ENCODE data around the gene ARHGDIB. TPM values are rescaled to one million over a fixed set of nuclear protein-coding genes. Genes with fewer than 3 reads are reported as not detected.

The ARHGDIB gene
- total RNA-seq, 2 donors from 2014 or later: 40.2 to 65.9 TPM

DNA sequence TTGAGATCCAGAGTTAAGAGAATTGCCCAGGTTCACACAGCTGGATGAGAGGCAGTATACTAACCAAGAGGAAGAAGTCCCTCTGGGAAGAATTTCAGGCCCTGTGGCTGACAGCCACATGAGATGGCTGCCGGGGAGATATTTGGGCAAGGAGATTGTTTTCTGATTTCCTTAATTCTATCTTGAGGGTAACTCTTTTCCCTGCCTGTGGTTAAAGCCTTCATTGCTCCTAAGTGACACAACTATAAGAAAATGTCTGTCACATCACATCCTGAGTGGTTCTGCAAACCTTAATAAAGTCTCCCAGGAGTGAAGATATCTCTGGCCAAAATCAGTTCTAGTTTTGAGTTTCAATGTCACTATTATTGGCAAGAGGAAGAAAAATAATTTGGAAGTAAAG, 9.6 kb downstream of the ARHGDIB start:
- intact Hi-C loops (cut with DNase I): no loop called here
- H3K36me3 ChIP-seq: no peaks in the 10 kb centered on the region
- TF ChIP-seq POLR2AphosphoS5 (IDR thresholded peaks at IDR 0.05) (no peak), POLR2A (IDR thresholded peaks at IDR 0.05) (no peak)
- TF ChIP-seq, protein P1, sequence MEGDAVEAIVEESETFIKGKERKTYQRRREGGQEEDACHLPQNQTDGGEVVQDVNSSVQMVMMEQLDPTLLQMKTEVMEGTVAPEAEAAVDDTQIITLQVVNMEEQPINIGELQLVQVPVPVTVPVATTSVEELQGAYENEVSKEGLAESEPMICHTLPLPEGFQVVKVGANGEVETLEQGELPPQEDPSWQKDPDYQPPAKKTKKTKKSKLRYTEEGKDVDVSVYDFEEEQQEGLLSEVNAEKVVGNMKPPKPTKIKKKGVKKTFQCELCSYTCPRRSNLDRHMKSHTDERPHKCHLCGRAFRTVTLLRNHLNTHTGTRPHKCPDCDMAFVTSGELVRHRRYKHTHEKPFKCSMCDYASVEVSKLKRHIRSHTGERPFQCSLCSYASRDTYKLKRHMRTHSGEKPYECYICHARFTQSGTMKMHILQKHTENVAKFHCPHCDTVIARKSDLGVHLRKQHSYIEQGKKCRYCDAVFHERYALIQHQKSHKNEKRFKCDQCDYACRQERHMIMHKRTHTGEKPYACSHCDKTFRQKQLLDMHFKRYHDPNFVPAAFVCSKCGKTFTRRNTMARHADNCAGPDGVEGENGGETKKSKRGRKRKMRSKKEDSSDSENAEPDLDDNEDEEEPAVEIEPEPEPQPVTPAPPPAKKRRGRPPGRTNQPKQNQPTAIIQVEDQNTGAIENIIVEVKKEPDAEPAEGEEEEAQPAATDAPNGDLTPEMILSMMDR (IDR thresholded peaks at IDR 0.05): no peak
- no peak overlapping the region for H3K4me3 ChIP-seq
- 68% methylated on average over 1 of the region's 1 CpG for WGBS
- no peaks in the 10 kb centered on the region for H3K9me3 ChIP-seq
- H3K4me1 ChIP-seq (replicated peaks): no peaks in the 10 kb centered on the region
- peak overlapping the region in 1 of 2 donors; percentile 51 for H3K27ac ChIP-seq
- DNase-seq (ENCODE audit: low spot score): no peak
- no peaks in the 10 kb centered on the region for H3K27me3 ChIP-seq (replicated peaks; ENCODE audit: insufficient read depth)

DNA sequence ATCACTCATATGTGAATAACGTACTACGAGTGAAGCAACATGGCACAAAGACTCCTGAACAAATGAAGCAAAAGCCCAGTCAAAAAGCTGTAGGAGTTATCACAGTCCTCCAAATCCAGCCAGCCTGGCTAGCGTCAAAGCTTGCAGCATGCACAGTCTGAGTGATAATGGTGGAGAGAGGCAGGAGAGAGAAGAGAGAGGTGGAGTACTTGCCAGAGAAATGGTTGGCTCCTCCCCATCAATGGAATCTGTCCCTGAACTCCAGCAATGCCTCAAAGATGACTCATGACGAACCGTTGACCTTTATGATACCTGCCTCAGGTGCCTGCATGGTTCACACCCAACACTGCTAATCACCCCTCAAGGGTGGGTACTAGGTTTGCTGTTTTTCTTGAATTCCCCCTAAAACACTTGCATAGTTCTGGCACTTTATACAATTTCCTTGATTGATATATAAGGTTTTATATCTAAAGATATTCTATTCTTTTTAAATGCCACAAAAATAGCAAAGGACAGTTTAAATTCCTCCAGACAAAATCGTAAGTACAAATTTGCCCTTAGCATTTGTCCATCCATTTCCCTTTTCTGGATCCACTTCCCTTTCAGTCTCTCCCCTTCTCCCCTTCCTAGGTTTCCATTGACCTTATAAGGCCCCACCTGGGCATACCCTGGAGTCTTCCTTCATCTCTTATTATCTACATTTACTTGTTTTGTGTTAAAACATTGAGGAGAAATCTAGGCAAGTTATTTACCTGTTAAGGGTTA, 10.2 kb downstream of the ARHGDIB start:
- no peak for DNase-seq (ENCODE audit: low spot score)
- no peaks in the 10 kb centered on the region for H3K36me3 ChIP-seq
- H3K4me3 ChIP-seq: no peak overlapping the region
- no peaks in the 10 kb centered on the region for H3K27me3 ChIP-seq (replicated peaks; ENCODE audit: insufficient read depth)
- intact Hi-C loops (cut with DNase I): no loop called here
- no peaks in the 10 kb centered on the region for H3K9me3 ChIP-seq
- WGBS: 82% methylated on average over 6 of the region's 6 CpGs
- H3K27ac ChIP-seq: no peak overlapping the region
- TF ChIP-seq, protein P1 (IDR thresholded peaks at IDR 0.05): no peak
- TF ChIP-seq POLR2AphosphoS5 (IDR thresholded peaks at IDR 0.05): no peak
- TF ChIP-seq POLR2A (IDR thresholded peaks at IDR 0.05): no peak
- H3K4me1 ChIP-seq (replicated peaks): no peaks in the 10 kb centered on the region

DNA sequence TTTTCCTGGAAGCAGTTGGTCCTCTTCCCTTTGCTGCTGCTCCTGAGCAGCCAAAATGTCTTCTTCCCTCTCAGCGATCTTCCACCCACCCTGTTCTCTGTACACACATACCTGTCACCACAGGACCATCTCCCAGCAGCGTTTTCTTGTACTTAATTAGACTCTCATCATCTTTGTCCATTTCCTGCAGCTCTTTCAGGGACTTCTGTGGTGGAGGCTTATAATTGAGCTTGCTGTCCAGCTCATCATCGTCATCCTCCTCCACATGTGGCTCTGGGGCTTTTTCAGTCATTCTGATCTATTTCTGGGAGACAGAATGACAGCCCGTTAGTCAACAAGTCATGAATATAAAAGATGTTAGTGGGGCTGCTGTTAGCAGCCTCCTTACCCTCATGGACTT, 11.0 kb downstream of the ARHGDIB start:
- no peaks in the 10 kb centered on the region for H3K27me3 ChIP-seq (replicated peaks; ENCODE audit: insufficient read depth)
- WGBS: 76% methylated on average over 4 of the region's 4 CpGs
- H3K4me3 ChIP-seq: no peak overlapping the region
- H3K4me1 ChIP-seq (replicated peaks): no peaks in the 10 kb centered on the region
- DNase-seq (ENCODE audit: low spot score): no peak
- H3K27ac ChIP-seq: no peak overlapping the region
- no peaks in the 10 kb centered on the region for H3K36me3 ChIP-seq
- no peaks in the 10 kb centered on the region for H3K9me3 ChIP-seq
- intact Hi-C loops (cut with DNase I): no loop called here
- TF ChIP-seq POLR2AphosphoS5 (IDR thresholded peaks at IDR 0.05) (no peak), POLR2A (IDR thresholded peaks at IDR 0.05) (no peak)
- TF ChIP-seq, protein P1 (IDR thresholded peaks at IDR 0.05): no peak

GRCh38 chr12:14949631-14950030, 11.8 kb downstream of the ARHGDIB start:
- intact Hi-C loops (cut with DNase I): loop anchor here (5.0 kb wide), 1 partner anchor 43 kb away; no protein-coding TSS in a partner anchor

More at GRCh38 chr12:14949631-14950030, 11.8 kb downstream of the ARHGDIB start:
- no peak overlapping the region for H3K4me3 ChIP-seq
- WGBS: 97% methylated on average over 5 of the region's 5 CpGs
- H3K4me1 ChIP-seq (replicated peaks): no peaks in the 10 kb centered on the region
- H3K9me3 ChIP-seq: no peaks in the 10 kb centered on the region
- no peaks in the 10 kb centered on the region for H3K36me3 ChIP-seq
- peak overlapping the region in 1 of 2 donors; percentile 15 for H3K27ac ChIP-seq
- H3K27me3 ChIP-seq (replicated peaks; ENCODE audit: insufficient read depth): no peaks in the 10 kb centered on the region
- TF ChIP-seq, protein P1 (IDR thresholded peaks at IDR 0.05): no peak
- TF ChIP-seq POLR2A (IDR thresholded peaks at IDR 0.05) (no peak), POLR2AphosphoS5 (IDR thresholded peaks at IDR 0.05) (no peak)
- no peak for DNase-seq (ENCODE audit: low spot score)
